ENCODE measurements around the gene SEPHS1.

SEPHS1 gene

DNA sequence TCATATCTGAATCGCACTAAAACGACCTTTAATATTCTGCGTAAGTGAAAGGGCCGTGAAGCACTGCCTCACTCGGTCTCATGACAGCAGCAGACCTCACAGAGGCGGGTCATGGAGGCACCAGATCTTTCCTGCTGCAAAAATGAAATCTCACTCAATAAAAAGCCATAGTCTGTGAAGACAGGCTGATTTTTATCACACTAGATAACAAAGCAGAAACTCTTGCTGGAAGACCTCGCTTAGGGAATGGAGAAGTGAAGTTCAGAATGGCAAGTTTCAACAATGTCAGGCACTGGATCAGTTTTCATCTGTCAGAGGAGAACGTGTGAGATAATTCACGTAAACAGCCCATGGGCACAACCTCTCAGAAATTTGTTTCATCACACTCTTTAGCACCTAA is 8.0 kb downstream of the SEPHS1 start (continued):
- TF ChIP-seq, protein P1, sequence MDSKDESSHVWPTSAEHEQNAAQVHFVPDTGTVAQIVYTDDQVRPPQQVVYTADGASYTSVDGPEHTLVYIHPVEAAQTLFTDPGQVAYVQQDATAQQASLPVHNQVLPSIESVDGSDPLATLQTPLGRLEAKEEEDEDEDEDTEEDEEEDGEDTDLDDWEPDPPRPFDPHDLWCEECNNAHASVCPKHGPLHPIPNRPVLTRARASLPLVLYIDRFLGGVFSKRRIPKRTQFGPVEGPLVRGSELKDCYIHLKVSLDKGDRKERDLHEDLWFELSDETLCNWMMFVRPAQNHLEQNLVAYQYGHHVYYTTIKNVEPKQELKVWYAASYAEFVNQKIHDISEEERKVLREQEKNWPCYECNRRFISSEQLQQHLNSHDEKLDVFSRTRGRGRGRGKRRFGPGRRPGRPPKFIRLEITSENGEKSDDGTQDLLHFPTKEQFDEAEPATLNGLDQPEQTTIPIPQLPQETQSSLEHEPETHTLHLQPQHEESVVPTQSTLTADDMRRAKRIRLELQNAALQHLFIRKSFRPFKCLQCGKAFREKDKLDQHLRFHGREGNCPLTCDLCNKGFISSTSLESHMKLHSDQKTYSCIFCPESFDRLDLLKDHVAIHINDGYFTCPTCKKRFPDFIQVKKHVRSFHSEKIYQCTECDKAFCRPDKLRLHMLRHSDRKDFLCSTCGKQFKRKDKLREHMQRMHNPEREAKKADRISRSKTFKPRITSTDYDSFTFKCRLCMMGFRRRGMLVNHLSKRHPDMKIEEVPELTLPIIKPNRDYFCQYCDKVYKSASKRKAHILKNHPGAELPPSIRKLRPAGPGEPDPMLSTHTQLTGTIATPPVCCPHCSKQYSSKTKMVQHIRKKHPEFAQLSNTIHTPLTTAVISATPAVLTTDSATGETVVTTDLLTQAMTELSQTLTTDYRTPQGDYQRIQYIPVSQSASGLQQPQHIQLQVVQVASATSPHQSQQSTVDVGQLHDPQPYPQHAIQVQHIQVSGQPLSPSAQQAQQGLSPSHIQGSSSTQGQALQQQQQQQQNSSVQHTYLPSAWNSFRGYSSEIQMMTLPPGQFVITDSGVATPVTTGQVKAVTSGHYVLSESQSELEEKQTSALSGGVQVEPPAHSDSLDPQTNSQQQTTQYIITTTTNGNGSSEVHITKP (tag by site-specific recombination; IDR thresholded peaks at IDR 0.05), result 0 out of 2 replicates have a peak, but pooled peaks have one; percentile 36
- no peak for TF ChIP-seq ZNF10 (tag by site-specific recombination; IDR thresholded peaks at IDR 0.05)

DNA sequence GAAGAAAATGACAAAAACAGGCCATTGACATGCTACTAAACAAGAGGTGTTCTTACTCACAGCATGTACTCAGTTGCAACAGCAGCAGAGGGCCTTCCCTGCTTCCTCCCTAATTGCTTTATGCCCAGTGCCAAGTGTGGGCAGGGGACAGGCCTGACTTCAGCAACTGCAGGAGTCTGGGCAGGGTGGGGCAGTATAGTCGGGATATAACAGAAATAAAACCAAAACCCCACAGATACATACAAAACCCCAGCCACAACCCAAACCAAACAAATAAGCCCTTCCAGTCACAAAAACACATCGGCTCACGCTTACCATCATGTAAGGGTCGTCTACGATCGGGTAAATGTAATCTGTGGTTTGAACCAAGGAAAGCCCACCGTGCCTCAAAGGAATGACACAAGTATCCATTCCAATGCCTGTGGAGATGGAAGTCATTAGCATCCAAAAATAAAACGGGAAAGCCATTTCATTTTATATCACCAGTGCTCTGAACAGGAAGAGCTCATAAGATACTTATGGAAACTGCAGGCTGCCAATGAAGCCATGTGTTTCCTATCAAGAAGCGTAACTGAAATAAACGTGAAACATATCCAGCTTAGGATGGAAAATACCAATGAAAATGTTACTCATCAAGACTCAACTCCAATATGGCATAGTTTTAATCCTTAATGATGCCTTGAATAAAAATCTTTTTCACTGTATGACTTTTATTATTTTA is 9.5 kb downstream of the SEPHS1 start:
- TF ChIP-seq ZNF155 (tag by site-specific recombination; IDR thresholded peaks at IDR 0.05) (no peak), ZNF521 (tag by site-specific recombination; IDR thresholded peaks at IDR 0.05) (no peak), ZNF580 (tag by site-specific recombination; IDR thresholded peaks at IDR 0.05) (no peak), ZNF146 (tag by site-specific recombination; IDR thresholded peaks at IDR 0.05) (no peak), KLF1 (tag by site-specific recombination; IDR thresholded peaks at IDR 0.05) (no peak), PBX3 (CRISPR knock-in tag; IDR thresholded peaks at IDR 0.05) (no peak), ZNF404 (tag by site-specific recombination; IDR thresholded peaks at IDR 0.05) (no peak), SP7 (tag by site-specific recombination; IDR thresholded peaks at IDR 0.05) (no peak)
- H3K4me3 ChIP-seq (ENCODE audit: low read depth, low read length), result no peak overlapping the region
- no peak overlapping the region for H3K27ac ChIP-seq (ENCODE audit: extremely low read depth, low read depth, low read length)
- H3K36me3 ChIP-seq (ENCODE audit: control insufficient read depth in 2 of 2, insufficient read depth in 1 of 2, low read length in 2 of 2), result peaks cover 31 to 67% of the 10 kb centered on the region in 2 experiments
- ChIA-PET POLR2A (no interaction called here), CTCF (no interaction called here)
- H3K4me1 ChIP-seq (ENCODE audit: control insufficient read depth, insufficient read depth, low read length), result peaks cover 3% of the 10 kb centered on the region
- no peaks in the 10 kb centered on the region for H3K9me3 ChIP-seq (ENCODE audit: control insufficient read depth, insufficient read depth, low read depth, low read length)

DNA sequence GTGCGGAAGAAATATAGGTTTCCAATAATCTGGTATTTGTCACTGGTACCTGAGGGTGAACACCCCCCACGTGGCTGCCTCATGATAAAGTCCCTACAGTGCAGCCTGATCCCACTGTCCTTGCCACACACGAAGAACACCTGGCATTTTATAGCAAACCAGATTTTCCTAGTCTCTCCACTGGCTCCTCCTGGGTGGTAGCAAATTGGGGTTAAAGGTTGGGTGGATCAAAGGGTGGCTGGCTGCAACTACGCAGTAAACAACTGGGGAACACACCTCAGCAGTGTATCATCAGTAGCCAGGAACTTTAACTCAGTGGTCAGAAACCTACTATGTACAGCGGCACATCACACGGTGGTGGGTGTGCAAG is 10.3 kb downstream of the SEPHS1 start:
- TF ChIP-seq ZNF76 (tag by site-specific recombination; IDR thresholded peaks at IDR 0.05; ENCODE audit: borderline replicate concordance, low read depth) (no peak), GLIS1 (tag by site-specific recombination; IDR thresholded peaks at IDR 0.05) (peak; percentile 56)

DNA sequence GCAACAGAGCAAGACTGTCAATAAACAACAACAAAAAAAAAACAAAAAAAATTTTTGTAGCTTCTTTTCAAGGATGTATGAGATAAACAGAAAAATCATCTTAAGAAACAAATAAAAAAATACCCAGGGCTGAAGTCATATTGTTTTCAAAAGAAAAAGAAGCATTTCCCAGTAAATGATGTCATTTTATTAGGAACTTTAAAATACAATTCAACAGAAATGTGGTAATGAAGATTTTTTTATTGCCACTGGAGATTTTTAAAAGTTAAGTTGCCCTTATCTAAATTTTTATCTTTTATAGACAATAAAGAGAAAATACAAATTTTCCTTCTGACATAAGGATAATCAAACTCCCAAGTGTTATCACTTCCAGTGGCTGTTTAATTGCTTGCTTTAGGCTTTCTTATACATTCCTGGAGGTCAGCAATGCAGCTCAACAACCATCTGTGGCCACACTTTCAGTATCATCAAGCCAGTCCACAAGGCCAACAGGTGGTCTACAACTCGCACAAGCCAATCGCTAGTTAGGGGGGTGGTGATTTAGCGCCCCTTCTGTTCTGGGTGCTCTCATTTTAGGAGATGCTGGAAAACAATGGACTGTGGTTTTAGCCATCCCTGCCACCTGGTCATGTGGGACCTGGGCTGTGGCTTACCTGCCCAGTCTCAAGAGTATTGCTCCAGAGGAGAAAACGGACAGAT is 10.8 kb downstream of the SEPHS1 start:
- no peak overlapping the region for H3K27ac ChIP-seq (ENCODE audit: extremely low read depth, low read depth, low read length)
- ChIA-PET POLR2A (no interaction called here), CTCF (interaction anchor here (0.7 kb wide), 2 partner anchors 16 to 300 kb away, joined by 3 read pairs; no protein-coding TSS in a partner anchor)
- H3K4me3 ChIP-seq (ENCODE audit: low read depth, low read length), result no peak overlapping the region
- peaks cover 29 to 67% of the 10 kb centered on the region in 2 experiments for H3K36me3 ChIP-seq (ENCODE audit: control insufficient read depth in 2 of 2, insufficient read depth in 1 of 2, low read length in 2 of 2)
- no peaks in the 10 kb centered on the region for H3K9me3 ChIP-seq (ENCODE audit: control insufficient read depth, insufficient read depth, low read depth, low read length)
- H3K4me1 ChIP-seq (ENCODE audit: control insufficient read depth, insufficient read depth, low read length), result peaks cover 3% of the 10 kb centered on the region
- TF ChIP-seq ZBTB44 (tag by site-specific recombination; IDR thresholded peaks at IDR 0.05) (no peak), ZNF76 (tag by site-specific recombination; IDR thresholded peaks at IDR 0.05; ENCODE audit: borderline replicate concordance, low read depth) (no peak), KLF10 (tag by site-specific recombination; IDR thresholded peaks at IDR 0.05) (no peak), ZNF423 (tag by site-specific recombination; IDR thresholded peaks at IDR 0.05) (no peak), ZFP37 (tag by site-specific recombination; IDR thresholded peaks at IDR 0.05) (no peak)
- TF ChIP-seq, protein P1 (tag by site-specific recombination; IDR thresholded peaks at IDR 0.05), result no peak

More for the DNA sequence above, 10.3 kb downstream of the SEPHS1 start:
- Histone ChIP-seq H3K4me1 (ENCODE audit: control insufficient read depth, insufficient read depth, low read length) (peaks cover 3% of the 10 kb centered on the region), H3K27ac (ENCODE audit: extremely low read depth, low read depth, low read length) (no peak overlapping the region), H3K36me3 (ENCODE audit: control insufficient read depth in 2 of 2, insufficient read depth in 1 of 2, low read length in 2 of 2) (peaks cover 31 to 65% of the 10 kb centered on the region in 2 experiments), H3K9me3 (ENCODE audit: control insufficient read depth, insufficient read depth, low read depth, low read length) (no peaks in the 10 kb centered on the region), H3K4me3 (ENCODE audit: low read depth, low read length) (no peak overlapping the region)
- POLR2A ChIA-PET, result no interaction called here
- CTCF ChIA-PET, result interaction anchor here (0.7 kb wide), 1 partner anchor 17 kb away, joined by 3 read pairs; no protein-coding TSS in a partner anchor

All from HEK293 (cell line).